Omental fat pad (tissue), 4 donors: ENCODE data around the gene NREP. TPM values are rescaled to one million over a fixed set of nuclear protein-coding genes. Genes with fewer than 3 reads are reported as not detected.

Source experiments
- ATAC-seq: fragments of 150-250 bp; one replicate; pipeline ENCODE4 v1.9.1; 2016; ENCODE audit warnings: mild to moderate bottlenecking, moderate library complexity; ENCODE audit not compliant: low FRiP score
- DNase-seq: peaks from one replicate; pipeline ENCODE4 v3.0.0-alpha.2; 2019; ENCODE audit warnings: low spot score
- total RNA-seq, 4 donors: library from RNA; depleted of rRNA; stranded (reverse); fragments of >200 nt; gene quantifications; one replicate each; pipeline ENCODE4 v1.1.0, GENCODE V29; 2016
- TF ChIP-seq, protein P1 (sequence below), 3 donors: fragments of 450-650 bp; IDR thresholded peaks; one replicate each; pipeline ENCODE4 v1.5.1; 2016 to 2017; ENCODE audit warnings: antibody characterized with exemption in 3 of 3, mild to moderate bottlenecking in 3 of 3, moderate library complexity in 2 of 3

The NREP gene
- total RNA-seq, 4 donors from 2014 or later: 4.4 to 17.2 (median 6.8) TPM

DNA sequence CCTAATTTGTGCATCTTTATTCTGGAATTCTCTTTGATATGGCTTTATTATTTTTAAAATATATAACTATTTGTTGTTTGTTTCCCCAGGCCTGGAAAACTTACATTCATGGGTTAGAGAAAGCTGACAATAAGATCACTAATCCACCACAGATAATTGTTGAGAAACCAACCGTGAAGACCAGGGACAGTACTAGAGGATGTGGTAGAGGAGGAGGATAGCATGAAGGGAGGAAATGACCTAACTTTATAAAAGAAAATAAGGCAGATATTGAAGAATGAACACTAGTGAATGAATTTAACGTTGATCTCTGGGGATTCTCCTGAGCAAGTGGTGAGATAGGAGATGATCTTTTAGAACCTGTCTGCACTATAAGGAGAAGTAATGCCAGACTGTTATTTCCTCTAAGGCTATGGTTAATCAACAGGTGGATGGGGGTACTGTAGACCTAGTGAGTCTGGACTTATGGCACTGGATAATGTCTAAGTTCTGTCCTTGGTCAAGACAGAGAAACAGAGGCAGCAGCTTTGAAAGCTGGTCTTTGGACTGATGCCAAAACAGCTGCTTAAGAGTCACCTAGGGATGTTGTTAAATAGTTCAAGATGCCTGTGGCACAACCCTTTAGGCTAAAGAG, 52.4 kb downstream of the NREP start:
- TF ChIP-seq, protein P1, sequence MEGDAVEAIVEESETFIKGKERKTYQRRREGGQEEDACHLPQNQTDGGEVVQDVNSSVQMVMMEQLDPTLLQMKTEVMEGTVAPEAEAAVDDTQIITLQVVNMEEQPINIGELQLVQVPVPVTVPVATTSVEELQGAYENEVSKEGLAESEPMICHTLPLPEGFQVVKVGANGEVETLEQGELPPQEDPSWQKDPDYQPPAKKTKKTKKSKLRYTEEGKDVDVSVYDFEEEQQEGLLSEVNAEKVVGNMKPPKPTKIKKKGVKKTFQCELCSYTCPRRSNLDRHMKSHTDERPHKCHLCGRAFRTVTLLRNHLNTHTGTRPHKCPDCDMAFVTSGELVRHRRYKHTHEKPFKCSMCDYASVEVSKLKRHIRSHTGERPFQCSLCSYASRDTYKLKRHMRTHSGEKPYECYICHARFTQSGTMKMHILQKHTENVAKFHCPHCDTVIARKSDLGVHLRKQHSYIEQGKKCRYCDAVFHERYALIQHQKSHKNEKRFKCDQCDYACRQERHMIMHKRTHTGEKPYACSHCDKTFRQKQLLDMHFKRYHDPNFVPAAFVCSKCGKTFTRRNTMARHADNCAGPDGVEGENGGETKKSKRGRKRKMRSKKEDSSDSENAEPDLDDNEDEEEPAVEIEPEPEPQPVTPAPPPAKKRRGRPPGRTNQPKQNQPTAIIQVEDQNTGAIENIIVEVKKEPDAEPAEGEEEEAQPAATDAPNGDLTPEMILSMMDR (IDR thresholded peaks at IDR 0.05): no peak
- ATAC-seq (no peak), DNase-seq (no peak)

DNA sequence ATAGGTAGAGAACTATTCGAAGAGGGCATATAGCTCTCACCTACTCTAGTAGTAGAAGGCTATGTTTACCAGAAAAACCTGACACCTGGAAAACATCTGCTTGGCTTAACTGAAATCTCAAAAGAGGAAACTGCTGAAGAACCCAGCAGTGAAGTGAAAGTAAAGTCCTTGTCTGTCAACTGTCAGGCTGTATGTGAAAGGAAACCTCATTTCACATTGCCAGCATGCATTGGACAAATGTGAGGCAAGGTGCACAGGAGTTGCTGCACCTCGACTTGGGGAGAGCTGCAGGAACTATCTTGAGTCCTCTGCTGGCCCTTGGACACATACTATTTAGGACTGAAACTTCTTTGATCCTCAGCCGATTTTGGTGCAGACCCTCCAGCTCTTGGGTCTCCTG, 53.3 kb downstream of the NREP start:
- ATAC-seq (no peak), DNase-seq (no peak)
- TF ChIP-seq, protein P1 (IDR thresholded peaks at IDR 0.05): no peak

DNA sequence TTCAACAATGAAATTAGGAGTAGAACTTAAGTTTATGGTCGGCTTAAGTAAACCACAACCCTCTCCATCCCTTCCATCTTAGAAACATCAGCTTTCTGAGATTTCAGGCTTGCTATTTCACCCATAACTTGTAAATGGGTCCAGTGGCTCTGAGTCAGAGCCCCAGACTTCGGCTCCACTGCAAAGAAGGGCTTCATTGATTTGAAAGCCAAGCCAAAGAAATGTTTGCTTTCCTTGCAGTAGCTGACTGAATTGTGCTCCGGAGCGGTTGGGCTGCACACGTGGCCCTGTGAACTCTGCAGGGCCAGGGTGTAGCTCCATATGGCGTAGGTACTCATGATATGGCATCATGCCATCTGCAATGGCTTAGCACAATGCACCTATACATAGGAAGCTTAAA, 57.0 kb downstream of the NREP start:
- ATAC-seq: no peak
- TF ChIP-seq, protein P1 (IDR thresholded peaks at IDR 0.05): no peak
- DNase-seq: no peak

DNA sequence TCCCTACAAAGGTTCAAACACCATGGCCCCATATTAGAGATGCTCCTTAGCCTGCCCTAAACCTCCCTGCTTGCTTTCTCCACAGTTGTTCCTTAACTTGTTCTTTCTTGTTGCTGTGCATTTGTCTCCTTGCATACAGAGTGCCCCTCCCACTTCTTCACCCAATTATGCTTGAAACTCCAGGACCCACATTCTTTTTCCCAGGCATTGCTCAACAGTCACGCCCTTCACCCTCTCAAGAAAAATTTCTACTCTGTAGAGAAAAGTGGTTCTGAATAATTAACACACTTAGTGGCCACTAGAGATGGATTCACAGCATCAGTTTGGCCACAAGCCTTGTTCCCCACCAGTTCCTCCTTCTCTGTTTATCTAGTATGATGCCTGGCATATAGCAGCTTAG, 57.7 kb downstream of the NREP start:
- TF ChIP-seq, protein P1 (IDR thresholded peaks at IDR 0.05): no peak
- no peak for ATAC-seq
- no peak for DNase-seq

DNA sequence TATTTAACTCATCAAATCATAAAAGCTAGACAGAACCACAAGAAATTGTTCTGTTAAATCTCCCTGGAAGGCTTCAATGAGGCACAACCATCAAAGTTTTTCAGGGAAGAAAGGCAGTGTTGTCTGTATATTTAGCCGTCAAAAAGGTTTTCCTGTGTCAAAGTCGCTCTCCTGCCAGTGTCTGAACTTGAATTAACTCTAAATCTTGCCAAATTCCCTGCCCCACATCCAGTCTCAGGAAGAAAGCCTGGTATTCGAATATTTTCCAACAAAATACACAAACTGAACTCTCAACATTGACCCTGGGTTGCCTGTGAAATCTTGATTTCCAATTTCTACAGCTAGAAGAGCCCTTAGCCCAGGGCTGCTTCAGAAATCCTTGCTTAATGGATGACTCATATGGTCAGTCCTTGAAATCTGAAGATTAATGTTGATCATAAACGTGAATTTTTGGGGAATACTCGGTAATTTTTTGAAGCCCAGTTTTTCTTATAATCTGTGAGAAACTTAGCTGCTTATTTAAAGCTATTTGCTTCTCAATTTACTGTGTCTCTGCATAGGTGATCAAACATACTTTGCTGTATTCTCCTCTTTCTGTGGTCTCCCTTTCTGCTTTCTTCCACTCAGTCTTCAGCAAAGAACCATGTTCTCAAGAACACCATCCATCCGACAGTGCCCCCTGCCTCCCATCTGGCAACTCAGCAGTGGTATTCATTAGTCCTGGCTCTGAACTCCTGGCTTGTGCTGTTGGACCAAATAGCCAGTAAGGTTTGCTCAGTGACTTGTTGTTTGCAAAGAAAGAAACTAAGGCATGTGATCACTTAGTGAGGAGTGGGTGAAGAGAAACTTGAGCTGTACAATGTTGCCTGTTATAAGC, 58.9 kb downstream of the NREP start:
- TF ChIP-seq, protein P1 (IDR thresholded peaks at IDR 0.05): no peak
- DNase-seq (no peak), ATAC-seq (peak; percentile 60)

DNA sequence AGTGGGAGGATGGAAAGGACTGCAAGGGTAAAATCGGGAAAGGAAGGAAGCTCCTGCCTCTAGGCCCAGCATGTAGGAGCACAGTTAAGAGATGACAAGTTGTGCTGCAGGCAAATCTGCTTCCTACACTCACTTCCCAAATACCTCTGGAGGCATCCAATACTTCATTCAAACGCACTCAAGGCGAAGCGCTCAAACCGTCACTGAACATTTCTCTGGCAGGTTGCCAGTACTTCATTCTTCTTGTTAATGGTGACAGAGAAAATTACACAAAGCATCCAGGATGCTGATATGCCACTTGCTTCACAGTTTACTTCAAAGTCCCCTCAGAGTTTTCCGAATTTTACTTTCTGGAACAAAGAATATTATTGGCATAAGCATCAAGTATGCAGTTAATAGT, 59.8 kb downstream of the NREP start:
- TF ChIP-seq, protein P1 (IDR thresholded peaks at IDR 0.05): no peak
- ATAC-seq (no peak), DNase-seq (no peak)
